ENCODE measurements around the gene FA2H. TPM values are rescaled to one million over a fixed set of nuclear protein-coding genes. Genes with fewer than 3 reads are reported as not detected.

The FA2H gene
- total and polyA plus RNA-seq, 2 of the 13 experiments (the other 11 are each of a cell fraction or from before 2014, with no cell fraction given), result 0.20 TPM; not detected in 1

DNA sequence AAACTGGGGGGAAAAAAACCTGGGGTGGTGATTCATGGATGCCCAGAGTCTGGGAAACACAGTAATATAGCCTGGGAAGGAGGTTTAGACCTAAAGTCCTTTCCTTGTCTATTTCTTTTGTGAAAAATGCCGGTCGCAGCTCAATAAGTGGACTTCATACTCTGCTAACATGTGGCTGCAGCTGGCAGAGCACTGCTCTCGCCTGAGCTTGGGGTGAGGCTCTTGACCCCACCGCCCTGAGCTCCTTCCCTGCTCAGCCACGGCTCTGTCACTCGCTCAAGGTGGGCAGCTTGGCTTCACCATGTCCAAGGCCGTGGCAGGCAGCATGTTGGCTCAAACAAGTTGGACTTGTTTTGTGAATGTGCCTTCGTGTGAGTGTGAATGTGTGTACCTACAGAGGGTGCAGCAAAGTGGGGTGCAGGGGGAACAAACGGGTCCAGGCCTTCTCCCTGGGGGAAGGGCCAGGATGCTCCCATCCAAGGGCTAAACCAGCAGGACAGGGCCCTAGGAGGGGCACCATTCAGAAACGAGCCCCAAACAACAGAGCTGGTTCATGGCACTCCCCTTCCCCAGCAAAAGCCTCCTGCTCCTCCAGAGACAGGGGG, 4.9 kb downstream of the FA2H start:
- no peaks in the 10 kb centered on the region for H3K36me3 ChIP-seq (replicated peaks in 1 of 2; ENCODE audit: control insufficient read depth in 1 of 2, insufficient read depth in 2 of 2, low read length in 2 of 2)
- DNase-seq (ENCODE audit: low spot score) (no peak), FAIRE-seq (no peak), ATAC-seq (no peak)
- WGBS (ENCODE audit: low lambda C conversion rate), result 2% methylated on average over 6 of the region's 10 CpGs
- H3K4me2 ChIP-seq (ENCODE audit: low read depth, low read length), result no peak overlapping the region
- H3K4me1 ChIP-seq (ENCODE audit: insufficient read depth, low read length), result peaks cover 24% of the 10 kb centered on the region
- BruUV-seq (replicated peaks), result no TSS peak
- H2AFZ ChIP-seq (ENCODE audit: low read length), result no peak overlapping the region
- no peaks in the 10 kb centered on the region for H4K20me1 ChIP-seq (ENCODE audit: insufficient read depth, low read length)
- ChIA-PET POLR2A (no interaction called here), CTCF (ENCODE audit: low intra/inter-chr PET ratio, low total read pairs) (no interaction called here)
- H3K4me3 ChIP-seq (replicated peaks in 1 of 3; ENCODE audit: insufficient read depth in 1 of 3, low read depth in 2 of 3, low read length in 3 of 3), result no peak overlapping the region
- no peaks in the 10 kb centered on the region for H3K9me3 ChIP-seq (ENCODE audit: low read length)
- no peak overlapping the region for H3K9ac ChIP-seq (ENCODE audit: insufficient read depth, low read depth, low read length)
- no peak overlapping the region for H3K27ac ChIP-seq (ENCODE audit: extremely low read length, insufficient read depth, low read length)
- H3K79me2 ChIP-seq (ENCODE audit: insufficient read depth, low read length), result no peaks in the 10 kb centered on the region
- TF ChIP-seq, protein P1, sequence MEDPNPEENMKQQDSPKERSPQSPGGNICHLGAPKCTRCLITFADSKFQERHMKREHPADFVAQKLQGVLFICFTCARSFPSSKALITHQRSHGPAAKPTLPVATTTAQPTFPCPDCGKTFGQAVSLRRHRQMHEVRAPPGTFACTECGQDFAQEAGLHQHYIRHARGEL (CRISPR knock-in tag; IDR thresholded peaks at IDR 0.05), result no peak
- TF ChIP-seq HNF4A (CRISPR knock-in tag; IDR thresholded peaks at IDR 0.05), result 0 out of 2 replicates have a peak, but pooled peaks have one; percentile 9
- in situ Hi-C loops (cut with HindIII; ENCODE audit: extremely low pct_ligation_motif_present, low pct_unique_long_range_greater_than_20kb), result no loop called here
- intact Hi-C loops (cut with micrococcal nuclease; ENCODE audit: unreplicated experiment), result no loop called here
- H3K27me3 ChIP-seq (ENCODE audit: control insufficient read depth in 1 of 2, insufficient read depth in 2 of 2, low read length in 2 of 2), result peaks cover 3 to 75% of the 10 kb centered on the region in 2 experiments; a peak in 4 of 5 replicates

DNA sequence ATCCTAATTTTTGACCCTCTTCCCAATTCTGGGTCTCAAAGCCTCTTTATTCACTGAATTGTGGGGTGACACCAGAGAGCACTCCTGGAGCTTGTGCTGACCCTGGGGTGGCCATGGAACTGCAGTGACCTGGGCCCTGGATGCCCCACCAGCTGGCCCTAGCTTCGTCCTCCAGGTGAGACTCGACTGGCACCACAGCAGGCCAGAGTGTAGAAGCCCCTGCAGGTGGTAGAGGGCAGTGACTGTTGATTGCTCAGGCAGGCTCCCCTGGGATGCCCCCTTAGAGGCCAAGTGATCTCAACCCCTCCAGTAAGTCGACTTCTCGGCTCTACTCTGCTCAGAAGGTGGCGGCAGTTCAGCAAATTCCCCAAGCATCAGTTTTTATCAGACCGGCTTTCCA, 6.4 kb downstream of the FA2H start:
- in situ Hi-C loops (cut with HindIII; ENCODE audit: extremely low pct_ligation_motif_present, low pct_unique_long_range_greater_than_20kb), result no loop called here
- Histone ChIP-seq H3K79me2 (ENCODE audit: insufficient read depth, low read length) (no peaks in the 10 kb centered on the region), H3K4me3 (replicated peaks in 1 of 3; ENCODE audit: insufficient read depth in 1 of 3, low read depth in 2 of 3, low read length in 3 of 3) (no peak overlapping the region), H3K36me3 (replicated peaks in 1 of 2; ENCODE audit: control insufficient read depth in 1 of 2, insufficient read depth in 2 of 2, low read length in 2 of 2) (no peaks in the 10 kb centered on the region), H3K27me3 (ENCODE audit: control insufficient read depth in 1 of 2, insufficient read depth in 2 of 2, low read length in 2 of 2) (peaks cover 3 to 64% of the 10 kb centered on the region in 2 experiments; a peak in 4 of 5 replicates), H3K9me3 (ENCODE audit: low read length) (no peaks in the 10 kb centered on the region), H2AFZ (ENCODE audit: low read length) (no peak overlapping the region), H3K27ac (ENCODE audit: extremely low read length, insufficient read depth, low read length) (no peak overlapping the region), H3K4me1 (ENCODE audit: insufficient read depth, low read length) (peaks cover 14% of the 10 kb centered on the region), H3K9ac (ENCODE audit: insufficient read depth, low read depth, low read length) (no peak overlapping the region), H3K4me2 (ENCODE audit: low read depth, low read length) (no peak overlapping the region), H4K20me1 (ENCODE audit: insufficient read depth, low read length) (no peaks in the 10 kb centered on the region)
- intact Hi-C loops (cut with micrococcal nuclease; ENCODE audit: unreplicated experiment), result no loop called here
- 26% methylated on average over 6 of the region's 6 CpGs for WGBS (ENCODE audit: low lambda C conversion rate)
- ChIA-PET CTCF (ENCODE audit: low intra/inter-chr PET ratio, low total read pairs) (no interaction called here), POLR2A (no interaction called here)
- DNase-seq (ENCODE audit: low spot score) (no peak), FAIRE-seq (no peak), ATAC-seq (peak; percentile 45)
- TF ChIP-seq SNAI1 (CRISPR knock-in tag; IDR thresholded peaks at IDR 0.05; ENCODE audit: borderline replicate concordance) (no peak), GTF2F1 (IDR thresholded peaks at IDR 0.05; ENCODE audit: low read length) (no peak), IRF2 (CRISPR knock-in tag; IDR thresholded peaks at IDR 0.05) (no peak)
- TF ChIP-seq, protein P2, sequence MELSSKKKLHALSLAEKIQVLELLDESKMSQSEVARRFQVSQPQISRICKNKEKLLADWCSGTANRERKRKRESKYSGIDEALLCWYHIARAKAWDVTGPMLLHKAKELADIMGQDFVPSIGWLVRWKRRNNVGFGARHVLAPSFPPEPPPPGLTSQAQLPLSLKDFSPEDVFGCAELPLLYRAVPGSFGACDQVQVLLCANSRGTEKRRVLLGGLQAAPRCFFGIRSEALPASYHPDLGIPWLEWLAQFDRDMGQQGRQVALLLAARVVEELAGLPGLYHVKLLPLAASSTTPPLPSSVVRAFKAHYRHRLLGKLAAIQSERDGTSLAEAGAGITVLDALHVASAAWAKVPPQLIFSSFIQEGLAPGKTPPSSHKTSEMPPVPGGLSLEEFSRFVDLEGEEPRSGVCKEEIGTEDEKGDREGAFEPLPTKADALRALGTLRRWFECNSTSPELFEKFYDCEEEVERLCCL (CRISPR knock-in tag; IDR thresholded peaks at IDR 0.05; ENCODE audit: borderline replicate concordance), result no peak
- TF ChIP-seq, protein P3, sequence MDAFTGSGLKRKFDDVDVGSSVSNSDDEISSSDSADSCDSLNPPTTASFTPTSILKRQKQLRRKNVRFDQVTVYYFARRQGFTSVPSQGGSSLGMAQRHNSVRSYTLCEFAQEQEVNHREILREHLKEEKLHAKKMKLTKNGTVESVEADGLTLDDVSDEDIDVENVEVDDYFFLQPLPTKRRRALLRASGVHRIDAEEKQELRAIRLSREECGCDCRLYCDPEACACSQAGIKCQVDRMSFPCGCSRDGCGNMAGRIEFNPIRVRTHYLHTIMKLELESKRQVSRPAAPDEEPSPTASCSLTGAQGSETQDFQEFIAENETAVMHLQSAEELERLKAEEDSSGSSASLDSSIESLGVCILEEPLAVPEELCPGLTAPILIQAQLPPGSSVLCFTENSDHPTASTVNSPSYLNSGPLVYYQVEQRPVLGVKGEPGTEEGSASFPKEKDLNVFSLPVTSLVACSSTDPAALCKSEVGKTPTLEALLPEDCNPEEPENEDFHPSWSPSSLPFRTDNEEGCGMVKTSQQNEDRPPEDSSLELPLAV (CRISPR knock-in tag; conservative IDR thresholded peaks at IDR 0.05; ENCODE audit: low read depth), result no peak
- BruUV-seq (replicated peaks), result no TSS peak
